Central memory CD8-positive, alpha-beta T cell (primary cell): ENCODE data around the gene TMEFF1.

Source experiments
- ATAC-seq: fragments of 150-1000 bp; cut with Tn5 transposase; replicated peaks from 2 replicates; pipeline ENCODE4 v1.10.0; 2022; ENCODE audit warnings: mild to moderate bottlenecking, moderate FRiP score, moderate number of reproducible peaks; ENCODE audit not compliant: poor library complexity, severe bottlenecking; ENCODE audit errors: extremely low read depth
- DNase-seq, 2 donors: peaks; one replicate each; pipeline ENCODE4 v3.0.0; 2021; ENCODE audit warnings: low spot score in 2 of 2
- H3K27ac Mint-ChIP-seq: one replicate; pipeline ENCODE4 v1.8.0; 2022; ENCODE audit warnings: low read depth, mild to moderate bottlenecking, moderate library complexity, mixed read lengths
- H3K27me3 Mint-ChIP-seq: one replicate; pipeline ENCODE4 v1.8.0; 2022; ENCODE audit warnings: mixed read lengths
- H3K36me3 Mint-ChIP-seq: one replicate; pipeline ENCODE4 v1.8.0; 2022; ENCODE audit warnings: mild to moderate bottlenecking, moderate library complexity, mixed read lengths; ENCODE audit not compliant: insufficient read depth
- H3K4me1 Mint-ChIP-seq: one replicate; pipeline ENCODE4 v1.8.0; 2022; ENCODE audit warnings: mixed read lengths
- H3K4me3 Mint-ChIP-seq: one replicate; pipeline ENCODE4 v1.8.0; 2022; ENCODE audit warnings: mild to moderate bottlenecking, moderate library complexity, mixed read lengths
- H3K9me3 Mint-ChIP-seq: one replicate; pipeline ENCODE4 v1.8.0; 2022; ENCODE audit warnings: mixed read lengths

TMEFF1 gene

GRCh38 chr9:100472788-100473275 lies at the start of gene TMEFF1:
Gene TMEFF1, plus strand, starts transcription at chr9:100473149. Its CDS starts 396 bp downstream, at chr9:100473545.
- no peak within 1 kb of the TSS for H3K27ac Mint-ChIP-seq
- H3K4me1 Mint-ChIP-seq = peaks cover 8% of the 10 kb centered on the region
- H3K4me3 Mint-ChIP-seq = peak within 1 kb of the TSS; percentile 60
- no peaks in the 10 kb centered on the region for H3K36me3 Mint-ChIP-seq
- DNase-seq (no peak), ATAC-seq (peak; percentile 60)
- peaks cover 42% of the 10 kb centered on the region for H3K27me3 Mint-ChIP-seq
- H3K9me3 Mint-ChIP-seq = no peaks in the 10 kb centered on the region

- Mint-ChIP-seq H3K36me3 (peaks cover 3% of the 10 kb centered on the region), H3K4me1 (peaks cover 38% of the 10 kb centered on the region), H3K27ac (peak overlapping the region; percentile 90), H3K27me3 (peaks cover 13% of the 10 kb centered on the region), H3K9me3 (no peaks in the 10 kb centered on the region), H3K4me3 (peak overlapping the region; percentile 98)
- DNase-seq = no peak
- no peak for ATAC-seq
These were observed 47.2 kb upstream of the TMEFF1 start for GRCh38 chr9:100425758-100426157.

GRCh38 chr9:100426189-100426529 lies 46.8 kb upstream of the TMEFF1 start:
- ATAC-seq (no peak), DNase-seq (no peak)
- H3K4me3 Mint-ChIP-seq = peak overlapping the region; percentile 98
- peaks cover 3% of the 10 kb centered on the region for H3K36me3 Mint-ChIP-seq
- peaks cover 39% of the 10 kb centered on the region for H3K4me1 Mint-ChIP-seq
- H3K27me3 Mint-ChIP-seq = peaks cover 12% of the 10 kb centered on the region
- no peaks in the 10 kb centered on the region for H3K9me3 Mint-ChIP-seq
- peak overlapping the region; percentile 90 for H3K27ac Mint-ChIP-seq

- Mint-ChIP-seq H3K9me3 (no peaks in the 10 kb centered on the region), H3K27ac (peak within 1 kb of the TSS; percentile 90), H3K27me3 (peaks cover 8% of the 10 kb centered on the region), H3K4me3 (peak within 1 kb of the TSS; percentile 98), H3K4me1 (peaks cover 43% of the 10 kb centered on the region), H3K36me3 (peaks cover 3% of the 10 kb centered on the region)
- ATAC-seq (peak; percentile 85), DNase-seq (no peak)
These were observed 46.2 kb upstream of the TMEFF1 start, which contains the start of gene MSANTD3 for GRCh38 chr9:100426530-100427365. Gene MSANTD3, plus strand, starts transcription at chr9:100427143. Its CDS starts 14,796 bp downstream, at chr9:100441939.

- ATAC-seq (peak; percentile 55), DNase-seq (no peak)
- Mint-ChIP-seq H3K27me3 (no peaks in the 10 kb centered on the region), H3K4me1 (peaks cover 47% of the 10 kb centered on the region), H3K9me3 (no peaks in the 10 kb centered on the region), H3K36me3 (peaks cover 3% of the 10 kb centered on the region), H3K4me3 (peak overlapping the region; percentile 80), H3K27ac (peak overlapping the region; percentile 58)
These were observed 45.3 kb upstream of the TMEFF1 start for GRCh38 chr9:100427366-100428263.

- no peak for ATAC-seq
- peaks cover 56% of the 10 kb centered on the region for H3K4me1 Mint-ChIP-seq
- H3K9me3 Mint-ChIP-seq = no peaks in the 10 kb centered on the region
- H3K36me3 Mint-ChIP-seq = peaks cover 3% of the 10 kb centered on the region
- peak overlapping the region; percentile 58 for H3K27ac Mint-ChIP-seq
- no peaks in the 10 kb centered on the region for H3K27me3 Mint-ChIP-seq
- no peak overlapping the region for H3K4me3 Mint-ChIP-seq
- no peak for DNase-seq
These were observed 43.9 kb upstream of the TMEFF1 start for GRCh38 chr9:100428871-100429654.

GRCh38 chr9:100430286-100430940 lies 42.5 kb upstream of the TMEFF1 start:
- Mint-ChIP-seq H3K4me1 (peaks cover 63% of the 10 kb centered on the region), H3K9me3 (no peaks in the 10 kb centered on the region), H3K27me3 (no peaks in the 10 kb centered on the region), H3K4me3 (no peak overlapping the region), H3K36me3 (peaks cover 3% of the 10 kb centered on the region), H3K27ac (peak overlapping the region; percentile 60)
- no peak for DNase-seq
- no peak for ATAC-seq

- H3K9me3 Mint-ChIP-seq = no peaks in the 10 kb centered on the region
- peaks cover 53% of the 10 kb centered on the region for H3K4me1 Mint-ChIP-seq
- H3K27ac Mint-ChIP-seq = no peak overlapping the region
- no peak for ATAC-seq
- no peak for DNase-seq
- peaks cover 3% of the 10 kb centered on the region for H3K36me3 Mint-ChIP-seq
- H3K27me3 Mint-ChIP-seq = no peaks in the 10 kb centered on the region
- no peak overlapping the region for H3K4me3 Mint-ChIP-seq
These were observed 41.1 kb upstream of the TMEFF1 start for GRCh38 chr9:100431886-100432285.

- Mint-ChIP-seq H3K27me3 (no peaks in the 10 kb centered on the region), H3K4me3 (no peak overlapping the region), H3K27ac (no peak overlapping the region), H3K36me3 (peaks cover 4% of the 10 kb centered on the region), H3K9me3 (no peaks in the 10 kb centered on the region), H3K4me1 (peaks cover 51% of the 10 kb centered on the region)
- no peak for DNase-seq
- no peak for ATAC-seq
These were observed 40.2 kb upstream of the TMEFF1 start for GRCh38 chr9:100432736-100433135.

GRCh38 chr9:100436571-100436970 lies 36.4 kb upstream of the TMEFF1 start:
- Mint-ChIP-seq H3K9me3 (no peaks in the 10 kb centered on the region), H3K4me3 (no peak overlapping the region), H3K4me1 (peaks cover 26% of the 10 kb centered on the region), H3K27me3 (no peaks in the 10 kb centered on the region), H3K27ac (no peak overlapping the region), H3K36me3 (peaks cover 10% of the 10 kb centered on the region)
- ATAC-seq = no peak
- no peak for DNase-seq

- Mint-ChIP-seq H3K27ac (no peak overlapping the region), H3K4me1 (peaks cover 16% of the 10 kb centered on the region), H3K36me3 (peaks cover 16% of the 10 kb centered on the region), H3K4me3 (no peak overlapping the region), H3K27me3 (no peaks in the 10 kb centered on the region), H3K9me3 (no peaks in the 10 kb centered on the region)
- peak; percentile 43 for ATAC-seq
- peak; percentile 44 to 48 for DNase-seq
These were observed 34.8 kb upstream of the TMEFF1 start for GRCh38 chr9:100437860-100438805.
